Neural progenitor cell (in vitro differentiated cells): Measurements from ENCODE around the gene ARHGAP4. TPM values are rescaled to one million over a fixed set of nuclear protein-coding genes. Genes with fewer than 3 reads are reported as not detected.

Source experiments
- DNase-seq: peaks from one replicate; pipeline ENCODE4 v3.0.0-alpha.2; 2016; ENCODE audit warnings: low spot score
- H2AFZ ChIP-seq: fragments of 200-600 bp; sonication (generic); replicated peaks from 2 replicates; pipeline ENCODE4 v1.6.1; 2016; ENCODE audit warnings: antibody characterized with exemption
- H3F3A ChIP-seq: fragments of 200-600 bp; sonication (generic); 2 replicates; pipeline ENCODE4 v1.6.1; 2016; ENCODE audit warnings: antibody characterized with exemption, low read depth
- H3K27ac ChIP-seq: fragments of 200-600 bp; sonication (generic); 2 replicates; pipeline ENCODE4 v1.5.1; 2016; ENCODE audit warnings: mild to moderate bottlenecking
- H3K27me3 ChIP-seq: fragments of 200-600 bp; sonication (generic); 2 replicates; pipeline ENCODE4 v1.6.1; 2016; ENCODE audit warnings: mild to moderate bottlenecking, moderate library complexity
- H3K36me3 ChIP-seq: fragments of 200-600 bp; sonication (generic); 2 replicates; pipeline ENCODE4 v1.5.1; 2016
- H3K4me1 ChIP-seq: fragments of 200-600 bp; sonication (generic); 2 replicates; pipeline ENCODE4 v1.6.1; 2016; ENCODE audit warnings: mixed run types
- H3K4me2 ChIP-seq: fragments of 200-600 bp; sonication (generic); 2 replicates; pipeline ENCODE4 v1.6.1; 2016
- H3K4me3 ChIP-seq: fragments of 200-600 bp; sonication (generic); 2 replicates; pipeline ENCODE4 v1.5.1; 2016
- H3K79me2 ChIP-seq: fragments of 200-600 bp; sonication (generic); 2 replicates; pipeline ENCODE4 v1.6.1; 2016; ENCODE audit warnings: low read depth
- H3K9ac ChIP-seq: fragments of 200-600 bp; sonication (generic); 2 replicates; pipeline ENCODE4 v1.6.1; 2016
- H3K9me3 ChIP-seq: fragments of 200-600 bp; sonication (generic); 2 replicates; pipeline ENCODE4 v1.5.1; 2016; ENCODE audit warnings: low read depth
- H4K20me1 ChIP-seq: fragments of 200-600 bp; sonication (generic); 2 replicates; pipeline ENCODE4 v1.6.1; 2016; ENCODE audit warnings: low read depth
- H3K27ac Mint-ChIP-seq: 3 replicates; pipeline ENCODE4 v1.8.0; 2021; ENCODE audit warnings: mixed read lengths
- H3K27me3 Mint-ChIP-seq: 2 replicates; pipeline ENCODE4 v1.8.0; 2022; ENCODE audit warnings: low read depth, mild to moderate bottlenecking, inconsistent platforms, moderate library complexity, mixed read lengths; ENCODE audit not compliant: insufficient read depth
- H3K36me3 Mint-ChIP-seq: 3 replicates; pipeline ENCODE4 v1.8.0; 2021; ENCODE audit warnings: mixed read lengths
- H3K4me1 Mint-ChIP-seq: 3 replicates; pipeline ENCODE4 v1.8.0; 2021; ENCODE audit warnings: mixed read lengths
- H3K4me3 Mint-ChIP-seq: 3 replicates; pipeline ENCODE4 v1.8.0; 2021; ENCODE audit warnings: mild to moderate bottlenecking, moderate library complexity, mixed read lengths
- H3K9me3 Mint-ChIP-seq: 3 replicates; pipeline ENCODE4 v1.8.0; 2020; ENCODE audit warnings: mixed read lengths
- CTCF ChIP-seq: fragments of 200-600 bp; sonication (generic); IDR thresholded peaks from 2 replicates; pipeline ENCODE4 v1.5.1; 2017; ENCODE audit warnings: antibody characterized with exemption, mild to moderate bottlenecking
- EZH2 ChIP-seq: fragments of 200-600 bp; sonication (generic); IDR thresholded peaks from 2 replicates; pipeline ENCODE4 v1.6.1; 2017; ENCODE audit warnings: antibody characterized with exemption, mild to moderate bottlenecking, moderate library complexity
- EZH2phosphoT487 ChIP-seq: fragments of 200-600 bp; sonication (generic); IDR thresholded peaks from 2 replicates; pipeline ENCODE4 v1.6.1; 2017; ENCODE audit warnings: antibody characterized with exemption
- total RNA-seq: library from RNA; depleted of rRNA; stranded (reverse); fragments of >200 nt; gene quantifications from 2 replicates; pipeline ENCODE4 v1.2.3, GENCODE V29; 2015; ENCODE audit warnings: low replicate concordance

Gene ARHGAP4
- total RNA-seq, 1 donor from 2014 or later, result 5.1 TPM

- Histone ChIP-seq H3K9me3 (no peaks in the 10 kb centered on the region), H2AFZ (no peak overlapping the region), H3K27ac (no peak overlapping the region), H3K9ac (no peak overlapping the region), H4K20me1 (no peaks in the 10 kb centered on the region), H3K27me3 (peaks cover 4% of the 10 kb centered on the region), H3K4me1 (peaks cover 6% of the 10 kb centered on the region), H3K4me3 (no peak overlapping the region), H3K4me2 (no peak overlapping the region), H3K36me3 (no peaks in the 10 kb centered on the region), H3K79me2 (no peaks in the 10 kb centered on the region), H3F3A (no peaks in the 10 kb centered on the region)
- H3K27ac Mint-ChIP-seq, result no peak overlapping the region
- H3K4me1 Mint-ChIP-seq, result peaks cover 13% of the 10 kb centered on the region
- H3K27me3 Mint-ChIP-seq, result peaks cover 7% of the 10 kb centered on the region
- H3K4me3 Mint-ChIP-seq, result no peak overlapping the region
- no peak for DNase-seq
- peaks cover 2% of the 10 kb centered on the region for H3K36me3 Mint-ChIP-seq
- H3K9me3 Mint-ChIP-seq, result peaks cover 22% of the 10 kb centered on the region
- TF ChIP-seq EZH2phosphoT487, result no peak
- TF ChIP-seq CTCF, result no peak
- no peak for TF ChIP-seq EZH2
These were observed 60.8 kb downstream of the ARHGAP4 start for GRCh38 chrX:153865321-153865580.

GRCh38 chrX:153864561-153865320 lies 61.3 kb downstream of the ARHGAP4 start:
- Mint-ChIP-seq H3K4me1 (peaks cover 13% of the 10 kb centered on the region), H3K36me3 (peaks cover 2% of the 10 kb centered on the region), H3K27me3 (peaks cover 7% of the 10 kb centered on the region), H3K4me3 (no peak overlapping the region), H3K9me3 (peaks cover 22% of the 10 kb centered on the region), H3K27ac (no peak overlapping the region)
- H3K36me3 ChIP-seq, result no peaks in the 10 kb centered on the region
- H3K79me2 ChIP-seq, result no peaks in the 10 kb centered on the region
- DNase-seq, result no peak
- H3K4me3 ChIP-seq, result no peak overlapping the region
- TF ChIP-seq EZH2phosphoT487 (no peak), EZH2 (no peak), CTCF (no peak)
- H3K27ac ChIP-seq, result no peak overlapping the region
- no peaks in the 10 kb centered on the region for H3F3A ChIP-seq
- no peak overlapping the region for H3K9ac ChIP-seq
- peaks cover 4% of the 10 kb centered on the region for H3K27me3 ChIP-seq
- H3K4me2 ChIP-seq, result no peak overlapping the region
- peaks cover 6% of the 10 kb centered on the region for H3K4me1 ChIP-seq
- H3K9me3 ChIP-seq, result no peaks in the 10 kb centered on the region
- no peak overlapping the region for H2AFZ ChIP-seq
- H4K20me1 ChIP-seq, result no peaks in the 10 kb centered on the region

GRCh38 chrX:153864101-153864500 lies 62.0 kb downstream of the ARHGAP4 start:
- Mint-ChIP-seq H3K27ac (no peak overlapping the region), H3K4me3 (no peak overlapping the region), H3K27me3 (peaks cover 7% of the 10 kb centered on the region)

More at GRCh38 chrX:153864101-153864500, 62.0 kb downstream of the ARHGAP4 start:
- Mint-ChIP-seq H3K4me1 (peaks cover 13% of the 10 kb centered on the region), H3K9me3 (peaks cover 24% of the 10 kb centered on the region), H3K36me3 (peaks cover 2% of the 10 kb centered on the region)
- Histone ChIP-seq H3K4me2 (no peak overlapping the region), H3K9ac (no peak overlapping the region), H3K36me3 (no peaks in the 10 kb centered on the region), H3F3A (no peaks in the 10 kb centered on the region), H4K20me1 (no peaks in the 10 kb centered on the region), H3K9me3 (no peaks in the 10 kb centered on the region), H3K4me3 (no peak overlapping the region), H3K27me3 (peaks cover 4% of the 10 kb centered on the region), H2AFZ (no peak overlapping the region), H3K4me1 (peaks cover 6% of the 10 kb centered on the region), H3K27ac (no peak overlapping the region), H3K79me2 (no peaks in the 10 kb centered on the region)
- no peak for DNase-seq
- TF ChIP-seq EZH2 (no peak), EZH2phosphoT487 (no peak), CTCF (no peak)
